GM19239 (cell line): ENCODE results near the gene CDS1.

Experiments
- DNase-seq: peaks from one replicate; pipeline ENCODE4 v3.0.0; 2011; ENCODE audit warnings: low spot score; ENCODE audit not compliant: insufficient read length
- FAIRE-seq: peaks from 2 replicates; lab custom pipeline; 2011; peaks lifted over from hg19 to GRCh38; lab: Jason Lieb, UNC

The CDS1 gene

GRCh38 chr4:84597450-84597849, 14.5 kb downstream of the CDS1 start:
- FAIRE-seq (no peak), DNase-seq (no peak)

DNA sequence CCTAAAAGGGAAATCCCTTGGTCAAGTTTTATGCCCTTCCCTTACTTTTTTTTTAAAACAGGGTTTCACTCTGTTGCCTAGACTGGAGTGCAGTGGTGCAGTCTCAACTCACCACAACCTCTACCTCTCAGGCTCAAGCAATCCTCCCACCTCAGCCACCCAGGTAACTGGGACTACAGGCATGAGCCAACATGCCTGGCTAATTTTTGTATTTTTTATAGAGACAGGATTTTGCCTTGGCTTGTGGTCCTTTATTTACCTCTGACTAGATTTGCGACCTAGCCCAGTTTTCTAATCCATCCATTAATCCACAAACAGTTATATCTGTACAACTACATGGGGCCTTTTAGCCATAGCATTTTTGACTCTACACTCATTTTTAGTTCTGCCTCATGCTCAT, 23.7 kb downstream of the CDS1 start:
- FAIRE-seq (no peak), DNase-seq (no peak)

GRCh38 chr4:84611531-84611930, 28.6 kb downstream of the CDS1 start:
- FAIRE-seq (no peak), DNase-seq (no peak)

DNA sequence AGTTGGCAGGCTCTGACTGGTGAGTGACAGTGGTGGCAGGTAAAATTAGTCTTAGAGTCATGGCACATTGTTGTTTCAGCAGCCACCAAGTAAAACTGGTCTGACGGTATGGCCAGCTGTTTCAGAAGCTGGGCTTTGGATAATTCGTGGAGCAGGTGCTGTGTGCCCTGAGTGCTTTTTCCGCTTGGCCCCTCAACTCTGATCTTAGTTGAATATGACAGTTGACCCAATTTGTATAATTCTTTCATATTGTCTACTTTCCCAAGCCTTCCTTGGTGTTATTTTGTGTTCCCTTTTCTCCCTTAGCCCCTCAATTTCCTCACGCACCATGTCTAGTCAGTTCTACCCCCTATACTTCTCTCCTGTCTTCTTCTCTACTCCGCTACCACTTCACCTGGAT, 32.0 kb downstream of the CDS1 start:
- FAIRE-seq (no peak), DNase-seq (no peak)

GRCh38 chr4:84615355-84615754, 32.4 kb downstream of the CDS1 start:
- no peak for DNase-seq

GRCh38 chr4:84622959-84623358, 40.0 kb downstream of the CDS1 start:
- no peak for FAIRE-seq
- DNase-seq: no peak

More at GRCh38 chr4:84615355-84615754, 32.4 kb downstream of the CDS1 start:
- FAIRE-seq: no peak

- DNase-seq (no peak), FAIRE-seq (no peak)
Measured at GRCh38 chr4:84623661-84624060, 40.7 kb downstream of the CDS1 start.

DNA sequence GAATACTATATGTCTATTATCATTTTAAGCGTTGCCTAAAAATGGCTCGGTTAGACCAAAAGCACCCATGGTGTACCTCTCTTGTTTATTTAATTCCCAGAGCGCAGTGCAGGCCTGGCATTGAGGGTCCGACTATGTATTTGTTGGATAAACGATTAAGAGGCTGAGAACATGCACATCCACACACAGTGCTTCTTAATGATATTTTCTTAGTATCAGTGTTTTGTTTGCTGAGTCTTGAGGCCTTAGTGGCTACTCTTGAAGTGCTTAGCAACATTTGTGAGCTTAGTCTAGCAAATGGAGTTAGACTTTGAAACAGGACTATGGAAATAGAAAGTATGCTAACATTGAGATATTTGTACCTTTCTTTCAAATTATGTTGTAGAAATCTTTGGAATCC, 43.7 kb downstream of the CDS1 start:
- DNase-seq: no peak

GRCh38 chr4:84631573-84631972, 48.6 kb downstream of the CDS1 start:
- no peak for DNase-seq

More for the DNA sequence above, 43.7 kb downstream of the CDS1 start:
- FAIRE-seq: no peak

DNA sequence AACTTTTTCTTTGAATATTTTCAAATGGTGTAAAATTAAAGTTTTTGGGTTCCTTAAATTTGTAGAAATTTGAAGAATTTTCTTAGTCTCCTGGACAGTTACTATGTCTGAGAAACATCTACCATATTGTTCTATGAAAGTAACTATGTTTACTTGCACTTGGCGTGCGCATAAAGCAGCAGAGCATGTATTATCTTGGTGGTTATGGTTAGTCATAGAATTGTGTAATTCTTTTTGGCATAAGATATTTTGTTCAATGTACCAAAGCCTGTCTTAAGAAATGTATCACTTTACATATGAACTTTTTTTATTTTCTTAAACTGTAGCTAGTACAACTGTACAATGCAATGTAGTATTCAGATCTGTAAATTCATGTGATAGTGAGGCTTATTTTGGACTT, 49.2 kb downstream of the CDS1 start:
- no peak for DNase-seq
- no peak for FAIRE-seq

More at GRCh38 chr4:84631573-84631972, 48.6 kb downstream of the CDS1 start:
- FAIRE-seq: no peak

GRCh38 chr4:84634961-84635360, 52.0 kb downstream of the CDS1 start:
- DNase-seq (no peak), FAIRE-seq (no peak)

GRCh38 chr4:84638092-84638491, 55.2 kb downstream of the CDS1 start:
- no peak for FAIRE-seq
- DNase-seq: no peak

GRCh38 chr4:84639145-84639544, 56.2 kb downstream of the CDS1 start:
- FAIRE-seq: no peak
- DNase-seq: no peak

DNA sequence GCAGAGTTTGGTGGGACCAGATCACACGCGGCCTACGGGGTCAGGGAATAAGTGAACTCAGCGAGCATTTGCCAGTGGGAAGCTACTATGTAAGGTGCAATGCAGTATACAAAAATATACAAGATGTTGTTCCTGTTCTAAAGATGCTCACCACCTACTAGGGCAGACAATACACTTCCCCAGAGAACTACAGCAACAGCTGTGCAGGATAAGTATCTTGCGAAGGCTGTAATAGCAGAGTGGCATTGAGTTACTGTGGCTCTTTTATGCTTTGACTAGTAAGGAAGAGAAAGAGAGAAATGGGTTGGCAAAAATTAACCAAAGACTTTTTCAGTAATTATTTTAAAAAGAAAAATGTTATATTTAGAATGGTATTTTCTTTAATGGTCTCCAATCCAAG, 61.2 kb downstream of the CDS1 start:
- no peak for DNase-seq
- FAIRE-seq: no peak

DNA sequence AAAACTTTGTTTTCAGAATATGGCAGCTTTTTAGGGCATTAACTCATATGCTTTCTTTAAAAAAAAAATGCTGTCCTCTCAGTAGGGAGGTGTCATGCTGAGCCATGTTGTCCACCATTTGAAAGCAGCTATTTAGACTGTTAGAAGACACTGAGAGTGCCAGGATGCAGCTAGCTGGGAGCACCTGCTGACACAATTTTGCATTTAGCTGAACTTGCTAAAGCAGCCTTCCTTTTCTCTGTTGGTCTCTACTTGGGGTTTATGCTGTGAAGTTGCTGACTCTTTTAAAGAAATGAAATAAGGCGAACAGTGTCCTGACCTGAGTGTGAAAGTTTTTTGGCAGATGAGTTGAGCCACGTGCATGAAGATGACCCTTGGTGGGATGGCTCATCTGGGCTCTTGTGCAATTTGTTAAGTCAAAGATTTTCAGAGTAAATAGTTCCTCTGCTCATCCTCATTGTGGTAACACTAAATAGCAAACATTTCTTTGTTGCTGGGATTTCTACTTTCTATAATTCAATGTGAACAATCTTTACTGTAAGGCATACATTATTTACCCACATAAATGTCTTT, 64.5 kb downstream of the CDS1 start:
- FAIRE-seq (no peak), DNase-seq (no peak)

GRCh38 chr4:84648178-84648577, 65.3 kb downstream of the CDS1 start:
- FAIRE-seq (no peak), DNase-seq (no peak)

GRCh38 chr4:84648863-84649647, 66.1 kb downstream of the CDS1 start:
- FAIRE-seq (no peak), DNase-seq (no peak)

GRCh38 chr4:84651499-84651898, 68.6 kb downstream of the CDS1 start:
- FAIRE-seq (no peak), DNase-seq (no peak)

GRCh38 chr4:84652478-84652877, 69.6 kb downstream of the CDS1 start:
- DNase-seq (no peak), FAIRE-seq (no peak)

DNA sequence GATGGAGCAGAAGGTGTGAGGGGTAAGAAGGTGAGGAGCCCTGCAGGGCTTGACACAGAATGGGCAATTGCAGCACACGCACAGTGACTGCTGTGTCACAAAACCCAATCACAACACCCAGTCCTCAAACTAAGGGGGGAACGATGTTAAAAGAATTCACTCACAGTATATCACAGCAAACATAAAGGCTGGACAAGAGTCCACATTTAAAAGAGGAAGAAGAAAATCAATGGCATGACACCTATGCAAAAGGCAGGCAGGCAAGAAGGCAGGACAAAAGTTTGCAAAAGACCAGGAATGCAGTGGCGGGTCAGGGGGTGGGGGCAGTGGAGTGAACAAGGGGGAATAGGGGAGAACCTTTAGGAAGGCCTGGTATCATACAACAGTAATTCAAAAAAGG, 77.7 kb downstream of the CDS1 start:
- FAIRE-seq: no peak
- no peak for DNase-seq

GRCh38 chr4:84661191-84661939, 78.4 kb downstream of the CDS1 start:
- DNase-seq (no peak), FAIRE-seq (no peak)
